ENCODE results near the gene CHST3. TPM values are rescaled to one million over a fixed set of nuclear protein-coding genes. Genes with fewer than 3 reads are reported as not detected.

The CHST3 gene
- total and polyA plus RNA-seq, 10 of the 15 experiments (the other 5 are each of a cell fraction or from before 2014, with no cell fraction given), result 0.03 to 0.50 (median 0.05) TPM; not detected in 2

DNA sequence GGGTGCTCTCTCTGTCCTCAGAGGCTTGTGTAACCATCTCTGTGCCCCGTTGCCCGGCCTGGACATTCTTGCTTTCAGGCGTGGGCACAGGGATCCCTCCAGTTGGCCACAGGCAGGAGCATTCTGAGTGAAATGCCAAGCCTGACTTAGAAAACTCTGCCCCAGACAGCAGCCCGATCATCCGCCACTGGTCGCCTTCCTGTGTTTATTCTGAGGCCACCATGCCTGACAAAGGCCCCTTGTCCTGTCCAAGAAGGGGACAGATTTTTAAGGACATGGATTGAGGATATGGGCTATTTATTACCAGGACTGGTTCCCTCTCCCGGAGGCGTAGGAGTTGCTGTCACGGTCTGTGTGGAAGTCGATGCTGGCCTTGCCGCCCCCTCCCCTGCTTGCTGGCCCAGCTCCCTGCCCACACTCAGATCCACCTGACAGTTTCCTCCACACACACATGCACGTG, 69.9 kb downstream of the CHST3 start (continued):
- TF ChIP-seq RFX5 (IDR thresholded peaks at IDR 0.05; ENCODE audit: low read depth, low read length), result no peak
- no peak for TF ChIP-seq MYB (IDR thresholded peaks at IDR 0.05; ENCODE audit: borderline replicate concordance, low read depth, low read length)

DNA sequence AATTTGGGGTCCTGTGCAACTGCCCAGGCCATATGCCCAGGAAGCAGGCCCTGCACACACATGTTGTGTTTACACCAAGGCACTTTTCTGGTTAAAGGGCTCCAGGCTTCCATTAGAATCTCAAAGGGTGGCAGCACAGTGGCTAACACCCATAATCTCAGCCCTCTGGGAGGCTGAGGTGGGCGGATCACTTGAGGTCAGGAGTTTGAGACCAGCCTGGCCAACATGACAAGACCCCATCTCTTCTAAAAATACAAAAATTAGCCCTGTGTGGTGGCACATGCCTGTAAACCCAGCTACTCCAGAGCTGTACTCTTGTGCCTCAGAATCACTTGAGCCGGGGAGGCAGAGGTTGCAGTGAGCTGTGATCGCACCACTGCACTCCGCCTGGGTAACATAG, 70.6 kb downstream of the CHST3 start:
- no peak overlapping the region for H2AFZ ChIP-seq (ENCODE audit: control insufficient read depth, low read depth, low read length)
- H3K36me3 ChIP-seq (ENCODE audit: control insufficient read depth in 2 of 2, insufficient read depth in 2 of 2, low read length in 1 of 2), result no peaks in the 10 kb centered on the region
- no peaks in the 10 kb centered on the region for H3K9me3 ChIP-seq (replicated peaks; ENCODE audit: control insufficient read depth, insufficient read depth, low read length)
- DNase-seq (ENCODE audit: low read depth, low spot score) (no peak), FAIRE-seq (no peak), ATAC-seq (no peak)
- no TSS peak for BruUV-seq (replicated peaks)
- peaks cover 0 to 2% of the 10 kb centered on the region in 2 experiments; a peak in 1 of 4 replicates for H3K27me3 ChIP-seq (replicated peaks in 1 of 2; ENCODE audit: control insufficient read depth in 2 of 2, insufficient read depth in 2 of 2, low read length in 1 of 2)
- H3K27ac ChIP-seq (ENCODE audit: control insufficient read depth, insufficient read depth), result no peak overlapping the region
- ChIA-PET RAD21 (ENCODE audit: unreplicated experiment) (interaction anchor here (1.0 kb wide), 1 partner anchor 14 kb away, joined by 3 read pairs; no protein-coding TSS in a partner anchor), CTCF (no interaction called here), POLR2A (interaction anchor here (0.6 kb wide), 1 partner anchor 310 kb away, joined by 3 read pairs; no protein-coding TSS in a partner anchor), SMC1A (ENCODE audit: uncharacterized antibody, unreplicated experiment) (interaction anchor here (1.0 kb wide), 2 partner anchors 14 to 61 kb away, joined by 3 read pairs; no protein-coding TSS in a partner anchor)
- intact Hi-C loops (cut with micrococcal nuclease; ENCODE audit: unreplicated experiment) (no loop called here), in situ Hi-C loops (cut with MboI) (no loop called here)
- H4K20me1 ChIP-seq (ENCODE audit: control insufficient read depth, insufficient read depth), result no peaks in the 10 kb centered on the region
- no peak overlapping the region for H3K4me2 ChIP-seq (ENCODE audit: control insufficient read depth, insufficient read depth)
- H3K4me1 ChIP-seq (ENCODE audit: control insufficient read depth, insufficient read depth, low read length), result no peaks in the 10 kb centered on the region
- H3K9ac ChIP-seq (ENCODE audit: control insufficient read depth, insufficient read depth, low read length), result no peak overlapping the region
- WGBS (ENCODE audit: insufficient coverage, insufficient replicate concordance, low lambda C conversion rate, missing lambda C conversion rate), result 82% methylated on average over 4 of the region's 4 CpGs
- no peaks in the 10 kb centered on the region for H3K79me2 ChIP-seq (ENCODE audit: control insufficient read depth, insufficient read depth, low read length)
- no peak overlapping the region for H3K4me3 ChIP-seq
- TF ChIP-seq MYB (IDR thresholded peaks at IDR 0.05; ENCODE audit: borderline replicate concordance, low read depth, low read length), result no peak
- TF ChIP-seq, protein P1, sequence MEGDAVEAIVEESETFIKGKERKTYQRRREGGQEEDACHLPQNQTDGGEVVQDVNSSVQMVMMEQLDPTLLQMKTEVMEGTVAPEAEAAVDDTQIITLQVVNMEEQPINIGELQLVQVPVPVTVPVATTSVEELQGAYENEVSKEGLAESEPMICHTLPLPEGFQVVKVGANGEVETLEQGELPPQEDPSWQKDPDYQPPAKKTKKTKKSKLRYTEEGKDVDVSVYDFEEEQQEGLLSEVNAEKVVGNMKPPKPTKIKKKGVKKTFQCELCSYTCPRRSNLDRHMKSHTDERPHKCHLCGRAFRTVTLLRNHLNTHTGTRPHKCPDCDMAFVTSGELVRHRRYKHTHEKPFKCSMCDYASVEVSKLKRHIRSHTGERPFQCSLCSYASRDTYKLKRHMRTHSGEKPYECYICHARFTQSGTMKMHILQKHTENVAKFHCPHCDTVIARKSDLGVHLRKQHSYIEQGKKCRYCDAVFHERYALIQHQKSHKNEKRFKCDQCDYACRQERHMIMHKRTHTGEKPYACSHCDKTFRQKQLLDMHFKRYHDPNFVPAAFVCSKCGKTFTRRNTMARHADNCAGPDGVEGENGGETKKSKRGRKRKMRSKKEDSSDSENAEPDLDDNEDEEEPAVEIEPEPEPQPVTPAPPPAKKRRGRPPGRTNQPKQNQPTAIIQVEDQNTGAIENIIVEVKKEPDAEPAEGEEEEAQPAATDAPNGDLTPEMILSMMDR (IDR thresholded peaks at IDR 0.05 in 2 of 3, conservative IDR thresholded peaks at IDR 0.05 in 1 of 3; ENCODE audit: control insufficient read depth in 2 of 3, extremely low read depth in 1 of 3, insufficient read depth in 1 of 3, low read depth in 3 of 3, low read length in 3 of 3), result no peak
- TF ChIP-seq RFX5 (IDR thresholded peaks at IDR 0.05; ENCODE audit: low read depth, low read length), result no peak
- TF ChIP-seq STAT1 (conservative IDR thresholded peaks at IDR 0.05), result no peak
- TF ChIP-seq, protein P2, sequence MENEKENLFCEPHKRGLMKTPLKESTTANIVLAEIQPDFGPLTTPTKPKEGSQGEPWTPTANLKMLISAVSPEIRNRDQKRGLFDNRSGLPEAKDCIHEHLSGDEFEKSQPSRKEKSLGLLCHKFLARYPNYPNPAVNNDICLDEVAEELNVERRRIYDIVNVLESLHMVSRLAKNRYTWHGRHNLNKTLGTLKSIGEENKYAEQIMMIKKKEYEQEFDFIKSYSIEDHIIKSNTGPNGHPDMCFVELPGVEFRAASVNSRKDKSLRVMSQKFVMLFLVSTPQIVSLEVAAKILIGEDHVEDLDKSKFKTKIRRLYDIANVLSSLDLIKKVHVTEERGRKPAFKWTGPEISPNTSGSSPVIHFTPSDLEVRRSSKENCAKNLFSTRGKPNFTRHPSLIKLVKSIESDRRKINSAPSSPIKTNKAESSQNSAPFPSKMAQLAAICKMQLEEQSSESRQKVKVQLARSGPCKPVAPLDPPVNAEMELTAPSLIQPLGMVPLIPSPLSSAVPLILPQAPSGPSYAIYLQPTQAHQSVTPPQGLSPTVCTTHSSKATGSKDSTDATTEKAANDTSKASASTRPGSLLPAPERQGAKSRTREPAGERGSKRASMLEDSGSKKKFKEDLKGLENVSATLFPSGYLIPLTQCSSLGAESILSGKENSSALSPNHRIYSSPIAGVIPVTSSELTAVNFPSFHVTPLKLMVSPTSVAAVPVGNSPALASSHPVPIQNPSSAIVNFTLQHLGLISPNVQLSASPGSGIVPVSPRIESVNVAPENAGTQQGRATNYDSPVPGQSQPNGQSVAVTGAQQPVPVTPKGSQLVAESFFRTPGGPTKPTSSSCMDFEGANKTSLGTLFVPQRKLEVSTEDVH (IDR thresholded peaks at IDR 0.05; ENCODE audit: low read depth, partially characterized antibody), result no peak
- no peak for TF ChIP-seq ZNF217 (IDR thresholded peaks at IDR 0.05)
- no peak for TF ChIP-seq MYC (IDR thresholded peaks at IDR 0.05; ENCODE audit: insufficient read depth, insufficient read length, insufficient replicate concordance, low read length, severe bottlenecking)
- TF ChIP-seq, protein P3, sequence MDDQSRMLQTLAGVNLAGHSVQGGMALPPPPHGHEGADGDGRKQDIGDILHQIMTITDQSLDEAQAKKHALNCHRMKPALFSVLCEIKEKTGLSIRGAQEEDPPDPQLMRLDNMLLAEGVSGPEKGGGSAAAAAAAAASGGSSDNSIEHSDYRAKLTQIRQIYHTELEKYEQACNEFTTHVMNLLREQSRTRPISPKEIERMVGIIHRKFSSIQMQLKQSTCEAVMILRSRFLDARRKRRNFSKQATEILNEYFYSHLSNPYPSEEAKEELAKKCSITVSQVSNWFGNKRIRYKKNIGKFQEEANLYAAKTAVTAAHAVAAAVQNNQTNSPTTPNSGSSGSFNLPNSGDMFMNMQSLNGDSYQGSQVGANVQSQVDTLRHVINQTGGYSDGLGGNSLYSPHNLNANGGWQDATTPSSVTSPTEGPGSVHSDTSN (IDR thresholded peaks at IDR 0.05; ENCODE audit: insufficient replicate concordance, low read depth, low read length), result no peak
- no peak for TF ChIP-seq JUND (IDR thresholded peaks at IDR 0.05; ENCODE audit: low read depth, low read length)
- no peak for TF ChIP-seq NR2C1 (IDR thresholded peaks at IDR 0.05)
- TF ChIP-seq JUNB (IDR thresholded peaks at IDR 0.05), result no peak
- TF ChIP-seq CEBPB (IDR thresholded peaks at IDR 0.05; ENCODE audit: borderline replicate concordance in 1 of 2, low read depth in 2 of 2, low read length in 2 of 2), result no peak
- TF ChIP-seq, protein P4, sequence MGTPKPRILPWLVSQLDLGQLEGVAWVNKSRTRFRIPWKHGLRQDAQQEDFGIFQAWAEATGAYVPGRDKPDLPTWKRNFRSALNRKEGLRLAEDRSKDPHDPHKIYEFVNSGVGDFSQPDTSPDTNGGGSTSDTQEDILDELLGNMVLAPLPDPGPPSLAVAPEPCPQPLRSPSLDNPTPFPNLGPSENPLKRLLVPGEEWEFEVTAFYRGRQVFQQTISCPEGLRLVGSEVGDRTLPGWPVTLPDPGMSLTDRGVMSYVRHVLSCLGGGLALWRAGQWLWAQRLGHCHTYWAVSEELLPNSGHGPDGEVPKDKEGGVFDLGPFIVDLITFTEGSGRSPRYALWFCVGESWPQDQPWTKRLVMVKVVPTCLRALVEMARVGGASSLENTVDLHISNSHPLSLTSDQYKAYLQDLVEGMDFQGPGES (IDR thresholded peaks at IDR 0.05), result no peak
- TF ChIP-seq ZSCAN29 (IDR thresholded peaks at IDR 0.05), result no peak

All from GM12878 (cell line).